Nephron progenitor cell (in vitro differentiated cells): ENCODE data around the gene IL4R.

Experiments used
- DNase-seq: peaks from one replicate; pipeline ENCODE4 v3.0.0; 2021
- H3K27ac Mint-ChIP-seq: 2 replicates; pipeline ENCODE4 v1.8.0; 2021; ENCODE audit warnings: mild to moderate bottlenecking, moderate library complexity, mixed read lengths
- H3K27me3 Mint-ChIP-seq: 2 replicates; pipeline ENCODE4 v1.8.0; 2021; ENCODE audit warnings: mild to moderate bottlenecking, low read depth, mixed read lengths; ENCODE audit not compliant: poor library complexity
- H3K36me3 Mint-ChIP-seq: 2 replicates; pipeline ENCODE4 v1.8.0; 2021; ENCODE audit warnings: low read depth, mixed read lengths
- H3K4me1 Mint-ChIP-seq: 2 replicates; pipeline ENCODE4 v1.8.0; 2021; ENCODE audit warnings: mixed read lengths
- H3K4me3 Mint-ChIP-seq: 2 replicates; pipeline ENCODE4 v1.8.0; 2021; ENCODE audit warnings: mild to moderate bottlenecking, moderate library complexity, mixed read lengths
- H3K9me3 Mint-ChIP-seq: 2 replicates; pipeline ENCODE4 v1.8.0; 2021; ENCODE audit warnings: mild to moderate bottlenecking, moderate library complexity, mixed read lengths
- TF ChIP-seq, protein P1 (sequence below): fragments of 200-600 bp; sonication (generic); IDR thresholded peaks from 2 replicates; pipeline ENCODE4 v1.5.0; 2021; ENCODE audit warnings: antibody characterized with exemption

IL4R gene

DNA sequence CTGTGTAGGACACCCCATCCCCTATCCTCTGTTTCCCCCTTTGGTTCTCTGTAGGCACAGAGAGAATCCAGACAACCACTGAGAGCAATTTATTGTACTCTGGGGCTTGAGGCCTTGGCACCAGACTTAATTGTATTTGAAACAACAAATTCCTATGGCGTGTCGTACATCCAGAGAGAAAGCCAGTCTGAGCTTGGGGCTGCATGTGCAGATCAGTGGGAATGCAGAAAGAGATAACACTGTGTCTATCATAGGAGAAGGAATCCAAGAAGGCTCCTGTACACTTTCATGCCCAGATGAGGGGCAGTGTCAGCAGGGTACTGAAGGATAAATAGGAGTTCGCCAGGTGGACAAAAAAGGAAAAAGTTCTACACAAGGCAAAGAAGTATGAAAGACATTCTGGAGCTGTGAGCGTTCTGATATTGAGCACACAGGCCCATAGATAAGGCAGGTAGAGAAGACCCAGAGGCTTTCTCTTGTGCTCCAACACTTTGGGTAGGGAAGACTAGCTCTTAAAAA, 22.0 kb upstream of the IL4R start:
- H3K27me3 Mint-ChIP-seq, result peaks cover 7% of the 10 kb centered on the region
- no peak overlapping the region for H3K4me3 Mint-ChIP-seq
- H3K4me1 Mint-ChIP-seq, result no peaks in the 10 kb centered on the region
- peaks cover 3% of the 10 kb centered on the region for H3K9me3 Mint-ChIP-seq
- H3K27ac Mint-ChIP-seq, result no peak overlapping the region
- TF ChIP-seq, protein P1, sequence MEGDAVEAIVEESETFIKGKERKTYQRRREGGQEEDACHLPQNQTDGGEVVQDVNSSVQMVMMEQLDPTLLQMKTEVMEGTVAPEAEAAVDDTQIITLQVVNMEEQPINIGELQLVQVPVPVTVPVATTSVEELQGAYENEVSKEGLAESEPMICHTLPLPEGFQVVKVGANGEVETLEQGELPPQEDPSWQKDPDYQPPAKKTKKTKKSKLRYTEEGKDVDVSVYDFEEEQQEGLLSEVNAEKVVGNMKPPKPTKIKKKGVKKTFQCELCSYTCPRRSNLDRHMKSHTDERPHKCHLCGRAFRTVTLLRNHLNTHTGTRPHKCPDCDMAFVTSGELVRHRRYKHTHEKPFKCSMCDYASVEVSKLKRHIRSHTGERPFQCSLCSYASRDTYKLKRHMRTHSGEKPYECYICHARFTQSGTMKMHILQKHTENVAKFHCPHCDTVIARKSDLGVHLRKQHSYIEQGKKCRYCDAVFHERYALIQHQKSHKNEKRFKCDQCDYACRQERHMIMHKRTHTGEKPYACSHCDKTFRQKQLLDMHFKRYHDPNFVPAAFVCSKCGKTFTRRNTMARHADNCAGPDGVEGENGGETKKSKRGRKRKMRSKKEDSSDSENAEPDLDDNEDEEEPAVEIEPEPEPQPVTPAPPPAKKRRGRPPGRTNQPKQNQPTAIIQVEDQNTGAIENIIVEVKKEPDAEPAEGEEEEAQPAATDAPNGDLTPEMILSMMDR, result no peak
- no peak for DNase-seq
- no peaks in the 10 kb centered on the region for H3K36me3 Mint-ChIP-seq

DNA sequence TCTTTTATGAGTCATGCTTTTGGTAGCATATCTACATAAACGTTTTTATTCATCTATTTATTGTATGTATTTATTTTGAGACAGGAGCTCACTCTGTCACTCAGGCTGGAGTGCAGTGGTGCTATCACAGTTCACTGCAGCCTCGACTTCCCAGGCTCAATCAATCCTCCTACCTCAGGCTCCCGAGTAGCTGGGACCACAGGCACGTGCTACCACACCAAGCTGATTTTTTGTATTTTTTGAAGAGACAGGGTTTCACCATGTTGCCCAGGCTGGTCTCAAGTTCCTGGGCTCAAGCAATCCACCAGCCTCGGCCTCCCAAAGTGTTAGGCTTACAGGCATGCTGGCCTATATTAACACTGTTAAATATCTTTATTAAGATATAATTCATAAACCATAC, 20.4 kb upstream of the IL4R start:
- no peak for DNase-seq

DNA sequence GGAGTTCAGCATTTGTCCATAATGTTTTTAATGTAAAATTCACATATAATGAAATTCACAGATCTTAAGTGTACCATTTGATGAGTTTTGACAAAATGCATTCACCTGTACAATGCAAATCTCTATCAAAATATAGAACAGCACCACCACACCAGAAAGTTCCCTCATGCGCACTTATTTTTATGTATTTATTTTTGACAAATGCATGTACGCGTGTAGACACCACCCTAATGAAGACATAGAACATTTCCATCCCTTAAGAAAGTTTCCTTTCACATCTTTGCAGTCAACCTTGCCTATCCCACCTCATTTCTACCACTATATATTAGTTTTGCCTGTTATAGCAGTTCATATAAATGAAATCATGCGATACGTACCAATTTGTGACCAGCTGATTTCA, 15.6 kb upstream of the IL4R start:
- H3K4me1 Mint-ChIP-seq, result no peaks in the 10 kb centered on the region
- no peak overlapping the region for H3K4me3 Mint-ChIP-seq
- H3K27me3 Mint-ChIP-seq, result peaks cover 12% of the 10 kb centered on the region
- TF ChIP-seq, protein P1, result no peak
- H3K9me3 Mint-ChIP-seq, result no peaks in the 10 kb centered on the region
- no peak overlapping the region for H3K27ac Mint-ChIP-seq
- DNase-seq, result no peak
- no peaks in the 10 kb centered on the region for H3K36me3 Mint-ChIP-seq

More for the DNA sequence above, 20.4 kb upstream of the IL4R start:
- Mint-ChIP-seq H3K4me1 (no peaks in the 10 kb centered on the region), H3K9me3 (no peaks in the 10 kb centered on the region), H3K27ac (no peak overlapping the region), H3K27me3 (peaks cover 10% of the 10 kb centered on the region), H3K4me3 (no peak overlapping the region), H3K36me3 (no peaks in the 10 kb centered on the region)
- TF ChIP-seq, protein P1, result no peak

DNA sequence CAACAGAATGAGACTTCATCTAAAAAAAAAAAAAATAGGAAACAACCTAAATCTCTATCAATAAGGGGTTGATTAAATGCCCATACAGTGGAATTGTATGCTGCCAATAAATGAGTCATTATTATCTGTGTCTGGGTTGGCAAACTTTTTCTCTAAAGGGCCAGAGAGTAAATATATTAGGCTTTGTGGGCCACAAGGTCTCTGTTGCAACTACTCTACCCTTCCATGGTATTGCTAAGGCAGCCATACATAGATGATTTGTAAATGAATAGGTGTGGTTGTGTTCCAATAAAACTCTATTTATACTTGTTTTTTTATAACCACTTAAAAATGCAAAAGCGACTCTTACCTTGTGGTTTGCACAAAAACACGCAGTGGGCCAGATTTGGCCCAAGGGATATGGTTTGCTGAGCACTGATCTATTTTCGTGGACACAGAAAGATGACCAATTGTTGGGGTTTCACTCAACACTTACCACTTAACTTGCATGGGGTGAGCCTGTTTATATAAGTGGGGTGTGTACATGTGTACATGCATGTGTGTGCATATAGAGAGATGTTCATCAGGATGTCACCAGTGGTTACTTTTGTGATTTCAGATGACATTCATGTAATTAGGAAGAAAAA, 12.4 kb upstream of the IL4R start:
- Mint-ChIP-seq H3K27me3 (peaks cover 9% of the 10 kb centered on the region), H3K36me3 (no peaks in the 10 kb centered on the region), H3K4me3 (no peak overlapping the region), H3K9me3 (peaks cover 8% of the 10 kb centered on the region), H3K27ac (no peak overlapping the region), H3K4me1 (peaks cover 17% of the 10 kb centered on the region)
- TF ChIP-seq, protein P1, result no peak
- DNase-seq, result no peak

DNA sequence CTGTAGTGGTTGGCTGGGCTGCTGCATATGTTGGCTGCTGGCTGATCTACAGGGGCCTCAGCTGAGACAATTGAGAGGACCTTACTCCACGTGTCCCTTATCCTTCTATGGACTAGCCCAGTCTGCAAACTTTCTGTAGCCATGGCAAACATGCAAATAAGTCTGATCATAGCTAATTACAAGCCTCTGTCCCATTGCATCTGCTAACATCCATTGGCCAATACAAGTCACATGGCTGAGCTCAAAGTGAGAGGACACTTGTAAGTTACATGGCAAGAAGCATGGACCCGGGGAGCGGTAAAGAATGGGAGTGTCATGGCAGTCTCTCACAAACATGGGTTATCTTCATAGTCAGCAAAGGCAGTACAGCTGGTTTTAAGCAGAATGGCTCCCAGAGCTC, 11.6 kb upstream of the IL4R start:
- TF ChIP-seq, protein P1, result no peak
- Mint-ChIP-seq H3K36me3 (no peaks in the 10 kb centered on the region), H3K27ac (no peak overlapping the region), H3K4me1 (peaks cover 17% of the 10 kb centered on the region), H3K9me3 (peaks cover 13% of the 10 kb centered on the region), H3K27me3 (peaks cover 5% of the 10 kb centered on the region), H3K4me3 (no peak overlapping the region)
- DNase-seq, result no peak
